Right lobe of liver (tissue), 4 donors: ENCODE measurements around the gene SMARCA2.

Experiments used
- POLR2A ChIP-seq: fragments of 450-650 bp; IDR thresholded peaks from one replicate; pipeline ENCODE4 v1.6.1; 2017; ENCODE audit warnings: antibody characterized with exemption, mild to moderate bottlenecking
- TF ChIP-seq, protein P1 (sequence below), 4 donors: fragments of 200-600 bp in 3 of 4; fragments of 450-650 bp in 1 of 4; IDR thresholded peaks; one replicate each; pipeline versions ENCODE4 v1.5.1 to v1.8.0; 2016 to 2022; ENCODE audit warnings: antibody characterized with exemption in 4 of 4, mild to moderate bottlenecking in 2 of 4
- donor health status: DM: no; HTN: no; CAD: no.
- donor health status: DM: no; HTN: no; CAD: no.
- donor health status: DM: no; HTN: yes; CAD: no.

DNA sequence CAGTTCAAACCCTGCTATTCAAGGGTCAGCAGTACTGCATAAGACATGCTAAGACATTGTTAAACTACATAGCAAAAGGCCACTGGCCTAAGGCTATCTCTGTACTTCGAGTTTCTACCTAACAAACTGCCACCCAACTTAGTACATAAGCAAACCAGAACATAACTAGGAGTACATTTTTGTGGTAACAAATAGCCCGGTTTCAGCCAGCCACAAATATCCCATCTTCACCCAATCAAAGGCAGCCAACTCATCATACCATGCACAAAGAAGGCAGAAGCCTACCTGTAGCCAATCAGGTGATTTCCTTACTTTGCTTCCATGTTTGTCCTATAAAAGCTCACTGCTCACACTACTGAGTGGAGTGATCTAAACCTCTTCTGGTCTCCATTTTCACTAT lies 201.4 kb downstream of the SMARCA2 start:
- TF ChIP-seq POLR2A = no peak
- TF ChIP-seq, protein P1, sequence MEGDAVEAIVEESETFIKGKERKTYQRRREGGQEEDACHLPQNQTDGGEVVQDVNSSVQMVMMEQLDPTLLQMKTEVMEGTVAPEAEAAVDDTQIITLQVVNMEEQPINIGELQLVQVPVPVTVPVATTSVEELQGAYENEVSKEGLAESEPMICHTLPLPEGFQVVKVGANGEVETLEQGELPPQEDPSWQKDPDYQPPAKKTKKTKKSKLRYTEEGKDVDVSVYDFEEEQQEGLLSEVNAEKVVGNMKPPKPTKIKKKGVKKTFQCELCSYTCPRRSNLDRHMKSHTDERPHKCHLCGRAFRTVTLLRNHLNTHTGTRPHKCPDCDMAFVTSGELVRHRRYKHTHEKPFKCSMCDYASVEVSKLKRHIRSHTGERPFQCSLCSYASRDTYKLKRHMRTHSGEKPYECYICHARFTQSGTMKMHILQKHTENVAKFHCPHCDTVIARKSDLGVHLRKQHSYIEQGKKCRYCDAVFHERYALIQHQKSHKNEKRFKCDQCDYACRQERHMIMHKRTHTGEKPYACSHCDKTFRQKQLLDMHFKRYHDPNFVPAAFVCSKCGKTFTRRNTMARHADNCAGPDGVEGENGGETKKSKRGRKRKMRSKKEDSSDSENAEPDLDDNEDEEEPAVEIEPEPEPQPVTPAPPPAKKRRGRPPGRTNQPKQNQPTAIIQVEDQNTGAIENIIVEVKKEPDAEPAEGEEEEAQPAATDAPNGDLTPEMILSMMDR (IDR thresholded peaks at IDR 0.05) = no peak
